SK-N-DZ (cell line): Measurements from ENCODE around the gene IL6R.
A peak's percentile ranks its signal among the peaks of the same experiment; 100 is the strongest.
"Not testable (repeated sequence)": the region's sequence is repeated elsewhere in the genome, so short reads cannot be mapped to it uniquely, and the experiment has no call there.

Experiments used
- DNase-seq: peaks from one replicate; pipeline ENCODE4 v3.0.0-alpha.2; 2015; ENCODE audit warnings: low spot score

IL6R gene

GRCh38 chr1:154406572-154406879, 1.4 kb downstream of the IL6R start:
- no peak for DNase-seq

- no peak for DNase-seq
Measured at GRCh38 chr1:154406886-154407197, 1.7 kb downstream of the IL6R start.

GRCh38 chr1:154407198-154408091, 2.3 kb downstream of the IL6R start:
- no peak for DNase-seq

- DNase-seq: no peak
Measured at GRCh38 chr1:154408174-154408777, 3.1 kb downstream of the IL6R start.

GRCh38 chr1:154410185-154410827, 5.2 kb downstream of the IL6R start:
- DNase-seq: no peak

GRCh38 chr1:154411525-154411924, 6.4 kb downstream of the IL6R start:
- DNase-seq: no peak

GRCh38 chr1:154413177-154413783, 8.1 kb downstream of the IL6R start:
- no peak for DNase-seq

- DNase-seq: no peak
Measured at GRCh38 chr1:154414606-154415005, 9.5 kb downstream of the IL6R start.

GRCh38 chr1:154416471-154417337, 11.6 kb downstream of the IL6R start:
- no peak for DNase-seq

GRCh38 chr1:154417338-154417608, 12.1 kb downstream of the IL6R start:
- DNase-seq: no peak

GRCh38 chr1:154418062-154418921, 13.1 kb downstream of the IL6R start:
- peak; percentile 64 for DNase-seq

- no peak for DNase-seq
Measured at GRCh38 chr1:154418923-154419619, 13.9 kb downstream of the IL6R start.

- DNase-seq: no peak
Measured at GRCh38 chr1:154419620-154420571, 14.8 kb downstream of the IL6R start.

GRCh38 chr1:154420961-154421924, 16.1 kb downstream of the IL6R start:
- DNase-seq: no peak

- DNase-seq: not testable (repeated sequence)
Measured at GRCh38 chr1:154422049-154422448, 16.9 kb downstream of the IL6R start.

- DNase-seq: no peak
Measured at GRCh38 chr1:154422521-154422920, 17.4 kb downstream of the IL6R start.

- no peak for DNase-seq
Measured at GRCh38 chr1:154423304-154423987, 18.3 kb downstream of the IL6R start.
